GM15510 (cell line): Measurements from ENCODE around the gene GRIP2.

Experiments
- POLR2A ChIP-seq: IDR thresholded peaks from 3 replicates; pipeline ENCODE4 v1.6.1; 2011; ENCODE audit warnings: borderline replicate concordance; ENCODE audit not compliant: insufficient read length; ENCODE audit errors: extremely low read depth

GRIP2 gene

DNA sequence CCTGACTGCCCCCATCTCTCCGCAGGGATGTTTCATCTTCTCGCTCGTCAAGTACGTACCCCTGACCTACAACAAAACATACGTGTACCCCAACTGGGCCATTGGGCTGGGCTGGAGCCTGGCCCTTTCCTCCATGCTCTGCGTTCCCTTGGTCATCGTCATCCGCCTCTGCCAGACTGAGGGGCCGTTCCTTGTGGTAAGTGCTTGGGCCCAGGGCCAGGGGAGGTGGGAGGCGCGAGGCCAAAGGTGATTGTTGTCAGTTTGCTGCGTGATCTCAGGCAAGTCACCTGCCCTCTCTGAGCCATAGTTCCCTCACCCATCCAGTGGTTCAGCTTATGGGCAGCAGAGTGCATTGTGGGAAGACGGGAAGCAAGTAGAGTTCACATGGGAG lies 58.5 kb downstream of the GRIP2 start:
- TF ChIP-seq POLR2A = no peak

- TF ChIP-seq POLR2A = no peak
These were observed 59.0 kb downstream of the GRIP2 start for GRCh38 chr3:14481018-14481645.

DNA sequence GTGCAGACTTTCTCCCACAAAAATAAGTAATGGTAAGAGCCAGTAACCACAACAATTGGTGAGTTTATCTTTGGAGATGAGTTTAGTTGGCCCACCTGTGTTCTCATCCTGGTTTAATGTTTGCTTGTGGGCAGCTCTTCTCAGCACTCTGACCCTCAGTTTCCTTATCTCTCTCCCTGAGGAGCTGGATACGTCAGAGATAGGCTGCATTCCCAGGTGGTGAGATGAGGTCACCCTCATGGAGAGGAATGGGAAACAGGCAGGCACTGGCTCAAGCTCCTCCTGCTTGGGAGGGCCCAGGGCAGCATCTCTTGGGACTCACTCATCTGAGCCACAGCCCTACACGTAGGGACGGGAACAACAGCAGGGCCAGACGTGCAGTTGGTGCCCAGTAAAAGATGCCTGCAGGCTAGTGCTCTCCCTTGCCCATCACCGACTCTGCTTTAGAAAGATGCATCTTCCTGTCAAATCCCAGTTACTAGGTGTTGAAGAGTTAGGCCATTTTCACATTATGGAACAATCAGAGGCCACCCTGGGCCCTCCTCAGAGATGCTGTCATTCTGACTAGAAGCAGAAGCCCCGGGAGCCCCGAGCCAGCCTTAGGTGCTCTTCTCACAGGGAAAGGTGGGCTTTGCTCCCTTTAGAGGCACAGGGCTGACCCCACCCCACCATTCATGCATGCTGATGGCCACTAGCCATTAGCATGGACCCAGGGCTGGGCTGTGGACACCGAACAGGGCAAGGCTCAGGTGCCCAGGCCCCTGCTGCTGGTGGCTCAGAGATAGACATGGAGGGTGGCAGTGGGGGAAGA lies 59.7 kb downstream of the GRIP2 start:
- TF ChIP-seq POLR2A = no peak

DNA sequence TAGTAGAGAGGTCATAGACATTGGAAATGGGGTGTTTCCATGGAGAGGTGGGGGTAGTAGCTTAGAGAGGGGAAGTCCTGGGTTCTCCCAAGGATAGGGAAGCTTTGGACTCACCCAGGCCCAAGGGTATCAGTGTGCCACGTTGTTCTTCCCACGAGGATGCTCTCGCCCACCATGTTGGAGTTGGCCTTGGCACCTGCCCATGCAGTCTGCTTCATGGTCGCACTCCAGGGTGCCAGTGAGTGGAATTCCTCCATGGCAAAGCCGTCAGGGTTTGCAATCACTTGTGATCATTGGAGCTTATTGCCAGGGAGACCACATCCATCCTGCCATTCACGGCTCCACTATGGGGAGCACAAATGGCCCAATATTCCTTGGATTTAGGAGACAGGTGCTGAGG lies 60.6 kb downstream of the GRIP2 start:
- no peak for TF ChIP-seq POLR2A

- TF ChIP-seq POLR2A = no peak
These were observed 61.1 kb downstream of the GRIP2 start for GRCh38 chr3:14478956-14479550.

- TF ChIP-seq POLR2A = no peak
These were observed 62.7 kb downstream of the GRIP2 start for GRCh38 chr3:14477311-14477935.

DNA sequence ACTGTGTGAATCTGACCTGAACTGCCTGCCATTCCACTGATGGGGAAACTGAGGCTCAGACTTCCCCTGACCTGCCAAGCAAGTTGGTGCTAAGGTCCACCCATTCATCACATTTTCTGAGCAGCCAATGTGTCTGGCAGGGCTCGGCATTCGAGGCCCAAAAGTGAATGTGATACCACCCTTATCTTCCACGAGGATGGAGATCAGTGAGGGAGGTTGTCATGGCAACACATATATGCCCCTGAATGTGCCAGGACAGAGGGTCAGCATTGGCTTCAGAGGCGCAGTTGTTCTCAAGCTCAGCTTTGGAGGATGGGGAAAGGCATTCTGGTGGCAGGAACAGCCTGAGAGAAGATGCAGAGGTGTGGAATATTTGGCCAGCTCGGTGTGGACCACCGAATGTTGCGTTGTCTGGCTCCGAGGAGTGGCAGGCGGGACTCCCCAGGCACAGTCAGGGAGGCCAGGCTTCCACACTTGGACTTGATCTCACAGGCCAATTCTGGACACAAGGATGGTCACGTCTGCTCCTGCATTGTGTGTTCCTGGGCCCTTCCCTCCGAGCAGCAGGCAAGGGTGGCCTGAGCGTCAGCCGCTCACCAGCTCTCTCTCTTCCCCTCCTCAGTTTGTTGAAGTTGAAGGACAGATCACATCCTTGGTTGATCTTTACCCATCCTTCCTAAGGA lies 63.4 kb downstream of the GRIP2 start:
- no peak for TF ChIP-seq POLR2A

DNA sequence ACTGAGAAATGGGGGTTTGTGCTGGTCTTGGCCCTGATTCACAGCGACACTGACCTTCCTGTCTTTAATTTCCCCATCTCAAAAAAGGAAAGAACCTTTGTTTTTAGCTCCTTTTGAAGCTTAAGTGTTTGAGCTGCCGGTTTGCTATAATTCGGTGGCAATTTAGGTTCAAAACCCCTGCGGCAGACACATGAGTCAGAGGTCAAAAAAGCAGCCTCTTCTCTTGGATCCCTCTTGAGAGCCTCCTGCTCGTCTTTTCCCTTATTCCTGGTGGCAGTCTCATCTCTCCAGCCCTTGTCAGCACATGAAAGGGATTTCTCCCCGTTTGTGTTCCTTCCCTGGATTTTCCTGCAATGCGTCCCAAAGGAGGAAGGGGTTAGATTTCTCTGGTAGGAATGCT lies 64.5 kb downstream of the GRIP2 start:
- no peak for TF ChIP-seq POLR2A

- TF ChIP-seq POLR2A = no peak
These were observed 65.6 kb downstream of the GRIP2 start for GRCh38 chr3:14474363-14475081.

DNA sequence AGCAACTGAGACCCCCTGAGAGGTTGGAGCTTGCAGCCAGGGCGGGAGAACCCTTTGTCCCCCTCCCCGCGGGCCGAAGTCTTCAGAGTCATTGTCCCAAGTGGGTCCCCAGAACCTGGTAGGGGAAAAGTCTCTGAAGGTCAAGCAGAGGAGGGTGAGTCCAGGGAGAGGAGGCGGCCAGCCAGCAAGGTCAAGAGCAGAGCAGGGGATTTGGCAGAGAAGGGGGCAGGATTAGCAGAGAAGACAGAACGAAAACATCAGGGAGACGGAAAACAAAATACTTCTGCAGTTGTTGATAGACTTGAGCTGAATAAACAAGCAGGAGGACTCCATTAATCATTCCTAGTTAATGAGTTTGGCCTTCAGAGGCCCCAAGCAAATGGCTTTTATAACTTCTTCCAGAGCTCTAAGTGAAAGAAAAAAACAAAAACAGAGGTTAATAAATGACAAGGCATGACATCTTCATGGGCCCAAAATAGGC lies 66.7 kb downstream of the GRIP2 start:
- no peak for TF ChIP-seq POLR2A

DNA sequence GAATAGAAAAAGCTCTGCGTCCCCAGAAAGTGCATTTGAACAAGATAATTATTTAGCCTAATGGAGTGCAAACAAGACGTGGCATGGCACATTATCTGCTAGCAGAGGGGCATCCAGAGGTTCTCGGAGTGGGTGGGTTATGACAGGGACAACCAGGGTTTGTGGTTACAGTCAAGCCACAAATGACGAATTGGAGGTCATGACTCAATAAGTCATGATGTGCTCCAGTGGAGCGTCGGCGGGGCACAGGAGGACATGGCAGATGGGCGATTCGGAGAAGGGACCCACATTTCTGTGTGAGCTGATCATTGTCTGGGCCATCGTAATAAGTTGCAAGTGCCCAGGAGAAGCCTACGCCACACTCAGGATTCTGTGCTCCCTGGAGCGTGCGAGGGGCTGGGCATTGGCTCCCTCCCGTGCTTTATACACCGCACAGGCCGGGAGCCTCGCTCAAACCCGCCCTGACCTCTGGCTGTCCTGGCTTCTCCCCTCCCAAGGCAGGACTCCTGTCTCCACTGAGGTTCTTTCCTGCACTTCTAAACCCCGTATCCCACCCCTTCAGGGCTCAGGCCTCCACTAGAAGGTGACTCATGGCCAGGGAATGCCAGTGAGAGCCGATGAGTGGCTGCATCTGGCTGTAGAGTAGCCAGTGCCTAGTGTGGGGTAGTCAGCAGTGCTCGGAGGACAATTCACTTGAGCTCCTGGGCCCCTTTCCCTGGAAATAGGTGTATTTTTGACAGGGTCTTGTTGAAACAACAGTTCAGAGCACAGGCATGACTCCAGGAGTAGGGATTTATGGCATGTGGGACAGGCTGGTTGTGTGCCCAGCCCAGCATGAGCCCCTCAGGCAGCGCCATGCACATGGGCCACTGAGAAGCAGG lies 67.4 kb downstream of the GRIP2 start:
- TF ChIP-seq POLR2A = no peak

DNA sequence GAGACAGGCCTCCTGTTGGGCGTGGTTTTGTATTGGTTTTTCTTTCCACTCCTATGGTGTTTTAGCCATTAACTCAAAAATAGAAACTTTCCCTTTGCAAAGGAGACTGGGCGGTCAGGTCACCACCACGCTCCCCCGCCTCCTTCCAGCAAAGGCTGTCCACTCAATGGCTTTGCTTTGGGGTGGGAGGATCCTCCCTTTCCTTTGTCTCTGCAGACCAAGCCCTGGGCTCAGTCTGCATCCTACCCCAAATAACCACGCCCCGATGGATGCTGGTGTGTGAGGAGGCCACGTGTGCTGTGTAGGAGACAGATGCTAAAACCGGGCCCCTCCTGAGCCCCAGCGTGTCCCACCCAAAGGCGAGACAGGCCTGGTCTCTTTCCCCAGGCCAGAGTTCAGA lies 68.5 kb downstream of the GRIP2 start:
- no peak for TF ChIP-seq POLR2A

GRCh38 chr3:14471016-14471415 lies 69.1 kb downstream of the GRIP2 start:
- no peak for TF ChIP-seq POLR2A
